BLaER1 (cell line): Measurements from ENCODE around the gene IL22RA1.
A peak's percentile ranks its signal among the peaks of the same experiment; 100 is the strongest.

Source experiments
- H3K27ac ChIP-seq: shearing (Covaris generic); formaldehyde crosslinking; 2 replicates; pipeline ENCODE4 v1.8.1; 2022
- H3K27me3 ChIP-seq: shearing (Covaris generic); formaldehyde crosslinking; 2 replicates; pipeline ENCODE4 v1.8.1; 2022
- H3K36me3 ChIP-seq: shearing (Covaris generic); formaldehyde crosslinking; 2 replicates; pipeline ENCODE4 v1.8.1; 2022
- H3K4me1 ChIP-seq: shearing (Covaris generic); formaldehyde crosslinking; 2 replicates; pipeline ENCODE4 v1.8.1; 2022
- H3K4me2 ChIP-seq: shearing (Covaris generic); formaldehyde crosslinking; 2 replicates; pipeline ENCODE4 v1.8.1; 2022
- H3K4me3 ChIP-seq: shearing (Covaris generic); formaldehyde crosslinking; 2 replicates; pipeline ENCODE4 v1.8.1; 2022
- H3K9ac ChIP-seq: shearing (Covaris generic); formaldehyde crosslinking; 2 replicates; pipeline ENCODE4 v1.8.1; 2022
- H3K9me3 ChIP-seq: shearing (Covaris generic); formaldehyde crosslinking; 2 replicates; pipeline ENCODE4 v1.8.1; 2022
- H4K20me1 ChIP-seq: shearing (Covaris generic); formaldehyde crosslinking; 2 replicates; pipeline ENCODE4 v1.8.1; 2022
- Cebpa-rat ChIP-seq: shearing (Covaris generic); IDR thresholded peaks from 2 replicates; pipeline ENCODE4 v1.8.1; 2022

Gene IL22RA1

DNA sequence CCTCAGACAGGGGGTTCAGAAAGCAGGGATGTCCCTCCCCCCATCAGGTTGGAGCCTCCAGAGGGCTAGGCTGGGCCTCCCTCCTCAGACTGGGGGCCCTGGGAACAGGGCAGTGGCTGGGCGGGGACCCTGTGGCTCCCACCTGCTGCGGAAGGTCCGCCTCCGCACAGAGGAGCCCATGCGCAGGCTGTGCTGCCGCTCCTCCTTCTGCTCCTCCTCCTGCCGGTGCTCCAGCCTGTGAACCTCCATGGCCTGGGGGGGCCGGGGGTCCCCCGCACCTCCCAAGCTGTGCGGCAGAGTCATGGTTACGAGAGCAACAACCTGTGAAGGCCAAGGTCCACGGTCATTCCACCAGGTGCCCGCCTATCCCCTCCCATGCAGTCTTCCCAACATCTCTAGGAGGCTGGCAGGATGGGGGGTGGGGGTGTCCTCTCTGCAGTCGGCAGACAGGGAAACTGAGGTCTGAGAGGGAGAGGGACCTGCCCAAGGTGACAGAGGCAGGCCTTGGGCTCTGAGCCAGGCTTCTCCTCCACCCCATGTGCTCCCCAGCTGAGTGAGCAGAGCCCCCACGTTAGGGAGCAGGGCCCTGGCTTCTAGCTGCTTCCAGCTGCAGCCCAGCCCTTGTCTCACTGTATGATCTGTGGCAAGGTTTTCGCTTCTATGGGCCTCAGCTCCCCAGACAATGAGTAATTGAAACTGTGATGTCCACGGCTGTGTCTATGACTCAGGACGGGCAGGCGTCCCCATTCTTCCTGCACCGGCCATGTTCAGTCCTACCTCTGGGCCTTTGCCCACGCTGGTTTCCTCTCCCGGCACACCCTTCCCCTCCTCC lies 34.4 kb downstream of the IL22RA1 start:
- no peaks in the 10 kb centered on the region for H4K20me1 ChIP-seq
- H3K4me2 ChIP-seq = peak overlapping the region; percentile 15; the same call in 1 of the 2 replicates
- H3K27me3 ChIP-seq = no peaks in the 10 kb centered on the region
- no peak overlapping the region; the same call in 1 of the 2 replicates for H3K27ac ChIP-seq
- H3K4me1 ChIP-seq = peaks cover 51% of the 10 kb centered on the region
- H3K9ac ChIP-seq = 0 out of 2 replicates have a peak overlapping the region, but pooled peaks have one; percentile 19
- no peaks in the 10 kb centered on the region for H3K36me3 ChIP-seq
- no peak overlapping the region for H3K4me3 ChIP-seq
- no peaks in the 10 kb centered on the region for H3K9me3 ChIP-seq
- no peak for TF ChIP-seq Cebpa-rat

DNA sequence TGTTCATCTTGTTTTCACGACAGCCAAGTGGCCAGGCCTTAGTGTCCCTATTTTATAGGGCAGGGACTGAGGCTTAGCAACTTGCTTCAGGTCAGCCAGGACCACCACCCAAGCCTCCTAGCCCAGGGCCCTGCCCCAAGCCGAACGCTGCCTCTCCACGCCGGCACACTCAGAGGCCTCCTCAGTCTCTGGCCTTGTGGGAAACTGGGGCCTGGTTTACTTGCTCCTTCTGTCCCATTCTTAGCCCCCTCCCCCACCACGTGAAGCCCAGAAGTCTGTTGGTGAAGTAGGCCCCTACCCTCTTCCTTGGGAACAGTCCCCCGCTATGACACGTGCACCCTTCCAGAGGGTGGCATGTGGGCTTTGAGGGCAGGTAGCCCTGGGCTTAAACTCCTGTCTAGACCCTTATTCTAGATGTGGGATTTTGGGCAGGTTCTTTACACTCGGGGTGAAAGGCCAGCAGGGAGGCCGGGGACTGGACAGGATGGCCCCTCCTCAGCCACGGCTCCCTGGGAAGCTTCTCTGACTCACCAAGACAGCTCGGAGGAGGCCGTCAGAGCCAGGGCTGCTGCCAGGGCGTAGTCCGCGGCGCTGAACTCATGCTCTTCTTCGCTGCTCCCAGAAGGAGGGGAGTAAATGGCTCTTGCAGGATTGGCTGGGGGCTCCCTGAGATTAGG lies 35.3 kb downstream of the IL22RA1 start:
- Histone ChIP-seq H3K4me3 (no peak overlapping the region), H3K9ac (0 out of 2 replicates have a peak overlapping the region, but pooled peaks have one; percentile 19), H3K4me1 (peaks cover 56% of the 10 kb centered on the region), H3K27ac (peak overlapping the region; percentile 18; the same call in 1 of the 2 replicates), H3K4me2 (no peak overlapping the region), H4K20me1 (no peaks in the 10 kb centered on the region), H3K27me3 (no peaks in the 10 kb centered on the region), H3K9me3 (no peaks in the 10 kb centered on the region), H3K36me3 (no peaks in the 10 kb centered on the region)
- no peak for TF ChIP-seq Cebpa-rat

DNA sequence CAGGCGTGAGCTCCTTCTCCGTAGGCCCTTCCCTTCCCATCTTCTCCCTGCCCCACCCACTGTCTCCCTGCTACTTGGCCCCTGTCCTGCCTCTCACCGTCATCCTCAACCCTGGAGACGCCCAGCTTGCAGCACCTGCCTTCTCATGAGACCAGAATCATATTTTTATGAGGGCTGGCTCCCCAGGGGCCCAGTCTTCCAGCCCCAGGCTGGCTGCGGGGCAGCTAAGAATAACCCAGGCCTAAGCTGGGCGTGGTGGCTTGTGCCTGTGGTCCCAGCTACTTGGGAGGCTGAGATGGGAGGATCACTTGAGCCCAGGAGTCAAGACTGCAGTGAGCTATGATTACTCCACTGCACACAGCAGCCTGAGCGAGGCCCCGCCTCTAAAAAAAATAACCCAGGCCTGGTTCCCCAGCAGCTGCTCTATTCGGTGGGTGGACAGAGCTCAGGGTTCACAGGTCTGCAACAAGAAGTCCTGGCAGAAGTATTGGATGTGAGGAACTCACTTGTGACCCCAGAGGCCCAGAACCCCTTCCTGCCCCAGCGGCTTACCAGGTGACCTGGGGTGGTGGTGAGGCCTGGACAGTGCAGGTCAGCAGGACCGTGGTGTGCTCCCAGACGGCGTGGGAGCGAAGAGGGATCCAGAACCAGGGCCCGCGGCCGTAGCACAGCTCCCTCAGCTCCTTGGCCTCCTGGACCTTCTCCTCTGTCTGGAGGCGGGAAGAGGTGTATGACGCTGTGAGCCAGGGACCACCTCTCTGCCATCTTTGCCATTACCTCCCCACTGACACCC lies 37.4 kb downstream of the IL22RA1 start:
- no peak for TF ChIP-seq Cebpa-rat
- Histone ChIP-seq H3K9ac (no peak overlapping the region; the same call in 1 of the 2 replicates), H3K4me1 (peaks cover 68% of the 10 kb centered on the region), H3K36me3 (no peaks in the 10 kb centered on the region), H3K4me2 (peak overlapping the region; percentile 87), H3K4me3 (no peak overlapping the region), H3K27ac (peak overlapping the region; percentile 66), H3K27me3 (no peaks in the 10 kb centered on the region), H3K9me3 (no peaks in the 10 kb centered on the region), H4K20me1 (no peaks in the 10 kb centered on the region)

DNA sequence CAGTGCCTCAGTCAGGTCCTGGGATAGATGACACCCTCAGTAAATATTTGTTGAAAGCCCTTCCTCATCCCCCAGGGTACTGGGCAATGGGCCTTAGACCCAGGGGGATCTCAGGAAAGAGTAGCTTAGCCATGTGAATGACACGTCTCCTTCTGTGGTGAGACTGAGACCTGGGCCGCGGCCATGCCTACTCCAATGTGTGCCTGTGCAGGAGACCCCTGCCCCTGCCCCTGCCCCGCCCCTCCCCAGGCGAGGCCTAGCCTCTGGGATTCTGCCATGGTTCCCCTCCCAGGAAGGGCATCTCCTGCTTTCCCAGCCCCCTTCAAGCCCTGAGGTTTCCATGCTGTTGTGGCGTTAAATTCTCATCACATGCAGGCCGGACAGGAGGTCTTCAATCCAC lies 38.1 kb downstream of the IL22RA1 start:
- no peaks in the 10 kb centered on the region for H3K36me3 ChIP-seq
- no peaks in the 10 kb centered on the region for H4K20me1 ChIP-seq
- no peaks in the 10 kb centered on the region for H3K27me3 ChIP-seq
- H3K4me1 ChIP-seq = peaks cover 68% of the 10 kb centered on the region
- no peak for TF ChIP-seq Cebpa-rat
- no peaks in the 10 kb centered on the region for H3K9me3 ChIP-seq
- no peak overlapping the region for H3K9ac ChIP-seq
- H3K4me3 ChIP-seq = no peak overlapping the region
- H3K27ac ChIP-seq = peak overlapping the region; percentile 66; the same call in 1 of the 2 replicates
- H3K4me2 ChIP-seq = peak overlapping the region; percentile 87

DNA sequence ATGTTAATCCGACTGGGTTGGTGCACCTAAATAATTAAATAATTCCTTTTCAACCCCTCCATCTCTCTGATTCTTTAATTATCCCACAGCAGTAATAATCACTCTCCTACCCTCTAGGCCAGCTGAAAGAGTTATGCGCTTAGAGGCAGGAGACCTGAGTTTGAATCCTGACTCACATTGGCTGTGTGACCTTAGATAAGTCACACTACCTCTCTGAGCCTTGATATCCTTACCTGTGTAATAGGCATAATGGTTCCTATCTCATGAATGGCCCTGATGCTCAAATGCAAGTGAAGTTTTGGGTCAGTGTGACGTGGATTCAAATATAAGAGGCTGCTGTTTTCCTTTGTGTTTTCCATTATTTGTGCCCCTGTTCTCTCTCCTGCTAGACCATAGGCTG lies 39.1 kb downstream of the IL22RA1 start:
- peak overlapping the region; percentile 87; the same call in 1 of the 2 replicates for H3K4me2 ChIP-seq
- no peak for TF ChIP-seq Cebpa-rat
- no peak overlapping the region for H3K27ac ChIP-seq
- no peaks in the 10 kb centered on the region for H4K20me1 ChIP-seq
- no peak overlapping the region for H3K4me3 ChIP-seq
- H3K36me3 ChIP-seq = no peaks in the 10 kb centered on the region
- H3K9ac ChIP-seq = no peak overlapping the region
- H3K27me3 ChIP-seq = no peaks in the 10 kb centered on the region
- peaks cover 69% of the 10 kb centered on the region for H3K4me1 ChIP-seq
- no peaks in the 10 kb centered on the region for H3K9me3 ChIP-seq

DNA sequence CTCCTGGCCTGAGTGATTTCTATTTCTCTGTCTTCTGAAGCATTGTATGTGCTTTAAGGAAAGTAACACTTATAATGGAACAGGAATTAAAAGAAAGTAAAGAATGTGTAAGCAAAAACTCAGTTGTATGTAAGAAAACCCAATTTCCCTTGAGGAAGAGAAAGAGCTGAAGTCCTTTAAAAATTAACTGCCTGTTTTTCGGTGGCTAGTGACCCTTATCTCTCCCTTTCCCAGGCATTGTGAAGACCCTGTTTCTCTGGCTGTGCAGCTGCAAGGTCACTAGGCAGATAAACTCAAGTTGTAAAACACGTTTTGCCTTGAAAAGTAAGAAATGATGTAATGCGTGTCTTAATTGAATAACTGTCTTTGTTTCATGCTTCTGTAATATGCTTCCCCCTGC lies 39.5 kb downstream of the IL22RA1 start:
- no peaks in the 10 kb centered on the region for H3K9me3 ChIP-seq
- H3K4me2 ChIP-seq = peak overlapping the region; percentile 47
- no peak for TF ChIP-seq Cebpa-rat
- peak overlapping the region; percentile 37; the same call in 1 of the 2 replicates for H3K27ac ChIP-seq
- no peak overlapping the region for H3K4me3 ChIP-seq
- no peaks in the 10 kb centered on the region for H3K27me3 ChIP-seq
- H4K20me1 ChIP-seq = no peaks in the 10 kb centered on the region
- H3K9ac ChIP-seq = 0 out of 2 replicates have a peak overlapping the region, but pooled peaks have one; percentile 12
- peaks cover 68% of the 10 kb centered on the region for H3K4me1 ChIP-seq
- no peaks in the 10 kb centered on the region for H3K36me3 ChIP-seq

DNA sequence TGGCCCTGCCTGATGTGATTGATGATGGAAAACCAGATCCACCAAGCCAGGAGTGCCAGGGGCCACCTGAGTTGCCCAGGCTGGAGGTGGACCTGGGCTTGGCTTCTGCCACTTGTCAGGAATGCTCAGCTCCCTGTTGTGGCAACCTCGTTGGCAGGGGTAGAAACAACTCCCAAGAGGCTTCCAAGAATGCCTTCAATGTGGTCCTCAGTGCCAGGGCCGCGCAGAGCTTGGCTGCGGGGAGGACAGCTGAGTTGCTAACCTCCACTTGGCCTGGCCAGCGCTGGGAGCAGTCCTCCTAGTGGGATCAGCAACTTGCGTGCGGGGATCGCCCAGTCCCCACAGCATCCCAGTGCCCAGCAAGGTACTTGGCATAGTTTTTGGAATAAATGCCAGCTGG lies 40.0 kb downstream of the IL22RA1 start:
- peaks cover 65% of the 10 kb centered on the region for H3K4me1 ChIP-seq
- H4K20me1 ChIP-seq = no peaks in the 10 kb centered on the region
- H3K36me3 ChIP-seq = no peaks in the 10 kb centered on the region
- H3K4me3 ChIP-seq = no peak overlapping the region
- TF ChIP-seq Cebpa-rat = no peak
- no peaks in the 10 kb centered on the region for H3K9me3 ChIP-seq
- peak overlapping the region; percentile 47 for H3K4me2 ChIP-seq
- peak overlapping the region; percentile 37; the same call in 1 of the 2 replicates for H3K27ac ChIP-seq
- 0 out of 2 replicates have a peak overlapping the region, but pooled peaks have one; percentile 12 for H3K9ac ChIP-seq
- H3K27me3 ChIP-seq = no peaks in the 10 kb centered on the region

DNA sequence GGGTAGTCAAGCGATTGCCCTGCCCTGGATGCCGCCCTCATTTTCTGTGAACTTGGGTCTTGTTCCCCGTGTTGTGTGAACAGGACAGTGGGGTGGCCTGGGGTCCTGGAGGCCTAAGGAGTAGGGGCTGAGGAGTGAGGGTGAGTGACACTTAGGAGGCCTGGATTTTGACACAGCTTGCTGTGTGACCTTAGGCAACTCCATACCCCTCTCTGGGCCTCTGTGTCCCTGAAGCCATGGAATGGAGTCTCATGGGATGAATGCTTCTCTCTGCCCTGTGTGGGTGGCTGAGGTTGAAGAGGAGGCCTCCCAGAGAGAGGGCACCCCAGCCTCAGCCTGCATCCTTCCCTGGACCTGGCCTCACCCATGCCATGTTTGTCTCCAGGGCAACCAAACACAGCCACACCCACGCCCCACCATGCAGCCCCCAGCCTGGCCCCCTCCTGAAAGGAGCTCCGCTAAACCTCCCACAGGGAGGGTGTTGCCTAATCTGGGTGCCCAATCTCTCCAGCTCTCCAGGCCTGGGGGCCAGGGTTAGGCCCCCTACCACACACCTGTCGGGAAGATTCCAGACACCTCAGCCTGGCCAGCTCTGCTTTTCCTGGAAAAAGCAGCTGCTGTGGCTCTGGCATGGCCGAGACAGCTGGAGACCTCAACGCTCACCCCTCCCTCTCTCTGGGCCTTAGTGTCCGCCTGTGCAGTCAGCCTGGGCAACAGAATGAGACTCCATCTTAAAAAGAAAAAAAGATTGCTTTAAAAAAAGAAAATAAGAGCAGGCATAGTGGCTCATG lies 40.9 kb downstream of the IL22RA1 start:
- peaks cover 65% of the 10 kb centered on the region for H3K4me1 ChIP-seq
- no peaks in the 10 kb centered on the region for H3K36me3 ChIP-seq
- no peak overlapping the region; the same call in 1 of the 2 replicates for H3K27ac ChIP-seq
- H4K20me1 ChIP-seq = no peaks in the 10 kb centered on the region
- peak overlapping the region; percentile 47 for H3K4me2 ChIP-seq
- H3K27me3 ChIP-seq = no peaks in the 10 kb centered on the region
- H3K9ac ChIP-seq = no peak overlapping the region
- no peaks in the 10 kb centered on the region for H3K9me3 ChIP-seq
- H3K4me3 ChIP-seq = no peak overlapping the region
- no peak for TF ChIP-seq Cebpa-rat
